ENCODE results near the gene TALDO1. TPM values are rescaled to one million over a fixed set of nuclear protein-coding genes. Genes with fewer than 3 reads are reported as not detected.

The TALDO1 gene
- total RNA-seq = 187 TPM

DNA sequence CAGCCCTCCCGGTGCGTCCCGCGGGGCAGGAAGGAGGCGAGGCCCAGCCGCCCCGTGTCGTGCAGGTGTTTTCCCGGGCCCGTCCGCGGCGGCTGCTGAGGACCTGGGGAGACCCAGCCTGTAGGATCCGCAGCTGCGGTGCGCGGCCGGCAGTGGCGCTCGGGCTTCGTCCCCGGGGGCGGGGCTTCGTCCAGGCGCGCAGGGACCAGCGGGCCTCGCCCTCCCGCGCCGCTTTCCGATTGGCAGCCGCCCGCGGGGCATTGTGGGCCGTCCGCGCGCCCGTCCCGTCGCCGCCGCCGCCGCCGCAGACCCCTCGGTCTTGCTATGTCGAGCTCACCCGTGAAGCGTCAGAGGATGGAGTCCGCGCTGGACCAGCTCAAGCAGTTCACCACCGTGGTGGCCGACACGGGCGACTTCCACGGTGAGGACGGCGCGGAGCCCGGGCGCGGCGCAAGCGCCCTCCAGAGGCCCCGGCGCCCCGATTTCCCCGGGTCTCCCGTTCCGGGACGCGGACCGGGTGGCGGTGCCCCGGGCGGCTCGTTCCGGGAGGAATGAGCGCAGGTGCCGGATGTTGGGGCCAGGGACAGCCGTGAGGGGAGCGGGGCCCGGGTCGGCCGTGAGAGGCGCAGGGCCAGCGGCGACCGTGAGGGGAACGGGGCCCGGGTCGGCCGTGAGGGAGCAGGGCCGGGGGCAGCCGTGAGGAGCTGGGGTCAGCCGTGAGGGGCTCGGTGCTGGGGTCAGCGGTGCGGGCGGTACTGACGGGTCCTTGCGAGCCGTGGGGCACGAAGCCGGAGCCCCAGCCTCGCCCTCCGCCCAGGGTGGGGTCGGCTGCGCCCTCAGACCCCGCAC, at the start of gene TALDO1:
TSS of gene TALDO1 (plus strand) at position 307 of the 849 bp plus-strand sequence. CDS start at position 325, 18 bp downstream.
- DNase-seq (ENCODE audit: low spot score) (peak; percentile 95), ATAC-seq (peak; percentile 96)
- intact Hi-C loops (cut with DNase I) = loop anchor here (10.0 kb wide), 1 partner anchor 1637 kb away; no protein-coding TSS in a partner anchor

DNA sequence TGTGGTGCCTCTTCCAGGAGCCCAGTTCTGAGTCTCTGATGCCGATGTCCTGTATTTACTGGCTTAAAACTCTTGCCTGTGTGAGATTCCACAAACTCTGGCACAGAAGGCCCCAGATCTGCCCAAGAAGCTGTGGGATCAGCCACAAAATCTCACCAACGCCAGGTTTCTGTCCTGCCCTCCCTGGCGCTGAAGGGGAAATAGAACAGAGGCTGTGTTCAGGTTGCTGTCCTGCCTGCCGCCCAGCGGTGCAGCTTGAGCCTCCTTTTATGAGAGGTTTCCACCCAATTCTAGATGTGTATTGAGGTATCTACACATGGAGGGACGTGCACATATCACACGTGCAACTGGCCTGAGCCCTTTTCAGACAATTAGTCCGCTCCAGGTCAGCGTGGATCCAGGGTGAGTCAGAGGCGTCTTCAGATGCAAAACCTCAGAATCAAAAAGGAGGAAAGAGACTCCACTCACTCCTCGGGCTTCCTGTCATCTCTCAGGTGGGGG, 49.4 kb upstream of the TALDO1 start:
- DNase-seq (ENCODE audit: low spot score) (no peak), ATAC-seq (no peak)
- intact Hi-C loops (cut with DNase I) = no loop called here

DNA sequence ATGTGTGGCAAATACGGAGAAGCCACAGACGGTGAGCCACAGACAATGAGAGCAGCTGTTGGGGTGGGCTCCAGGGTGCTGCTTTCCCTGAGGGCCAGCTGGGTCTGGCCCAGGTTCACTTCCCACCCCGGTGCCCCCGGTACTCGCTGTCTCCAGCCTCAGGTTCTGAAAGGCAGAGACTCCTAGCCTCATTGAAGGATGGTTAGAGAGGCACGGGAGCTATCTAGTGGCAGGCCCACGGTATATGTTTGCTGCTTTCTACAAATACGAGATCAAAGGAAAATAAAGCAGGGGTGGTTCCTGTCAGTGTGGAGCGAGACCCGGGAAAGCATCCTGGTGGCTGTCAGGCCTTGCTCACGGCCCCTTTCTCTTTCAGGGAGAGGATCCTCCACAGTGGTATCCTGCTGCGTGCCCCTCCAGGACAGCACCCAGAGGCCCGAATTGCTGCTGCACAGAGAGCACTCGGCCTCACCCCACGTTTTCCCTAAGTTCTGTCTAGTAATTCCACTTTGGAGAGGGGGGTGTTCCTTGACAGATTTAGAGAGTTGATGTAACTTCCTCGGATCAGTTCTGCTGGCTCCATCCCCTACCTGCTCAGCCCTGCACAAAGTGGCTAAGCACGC, 48.7 kb upstream of the TALDO1 start:
- intact Hi-C loops (cut with DNase I) = no loop called here
- DNase-seq (ENCODE audit: low spot score) (no peak), ATAC-seq (no peak)

DNA sequence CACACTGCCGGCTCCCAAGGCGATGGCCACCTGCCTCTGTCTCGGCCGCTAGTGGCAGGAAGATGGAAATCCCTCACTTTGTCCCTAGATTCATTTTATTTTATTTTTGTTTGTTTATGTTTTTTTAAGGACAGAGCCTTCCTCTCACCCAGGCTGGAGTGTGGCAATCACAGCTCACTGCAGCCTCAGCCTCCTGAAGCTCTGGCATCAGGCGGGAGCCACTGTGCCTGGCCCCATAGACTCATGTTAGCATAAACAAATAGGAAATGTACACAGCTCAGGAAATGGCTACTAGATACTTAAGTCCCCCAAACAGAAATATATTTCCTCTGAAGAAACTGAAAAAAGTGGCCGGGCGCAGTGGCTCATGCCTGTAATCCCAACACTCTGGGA, 48.2 kb upstream of the TALDO1 start:
- intact Hi-C loops (cut with DNase I) = no loop called here
- ATAC-seq (no peak), DNase-seq (ENCODE audit: low spot score) (no peak)

DNA sequence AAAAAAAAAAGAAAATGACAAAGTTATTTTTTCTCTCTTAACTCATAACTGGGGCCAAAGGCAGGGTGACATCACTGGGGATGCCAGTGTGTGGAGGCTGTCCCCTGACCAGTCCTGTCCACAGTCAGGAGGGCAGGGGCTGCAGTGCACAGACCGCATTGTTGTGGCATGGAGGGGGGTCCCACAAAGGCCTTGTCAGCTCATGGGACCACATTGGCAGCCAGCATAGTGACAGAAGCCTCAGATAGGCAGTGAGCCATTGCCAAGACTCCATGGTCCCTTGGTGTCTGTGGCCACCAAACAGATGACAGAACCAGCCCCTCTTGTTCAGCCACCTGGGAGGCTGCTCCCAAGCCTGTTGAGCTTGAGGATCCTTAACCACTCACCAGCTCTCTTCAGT, 47.5 kb upstream of the TALDO1 start:
- DNase-seq (ENCODE audit: low spot score) = no peak
- intact Hi-C loops (cut with DNase I) = no loop called here
- no peak for ATAC-seq

DNA sequence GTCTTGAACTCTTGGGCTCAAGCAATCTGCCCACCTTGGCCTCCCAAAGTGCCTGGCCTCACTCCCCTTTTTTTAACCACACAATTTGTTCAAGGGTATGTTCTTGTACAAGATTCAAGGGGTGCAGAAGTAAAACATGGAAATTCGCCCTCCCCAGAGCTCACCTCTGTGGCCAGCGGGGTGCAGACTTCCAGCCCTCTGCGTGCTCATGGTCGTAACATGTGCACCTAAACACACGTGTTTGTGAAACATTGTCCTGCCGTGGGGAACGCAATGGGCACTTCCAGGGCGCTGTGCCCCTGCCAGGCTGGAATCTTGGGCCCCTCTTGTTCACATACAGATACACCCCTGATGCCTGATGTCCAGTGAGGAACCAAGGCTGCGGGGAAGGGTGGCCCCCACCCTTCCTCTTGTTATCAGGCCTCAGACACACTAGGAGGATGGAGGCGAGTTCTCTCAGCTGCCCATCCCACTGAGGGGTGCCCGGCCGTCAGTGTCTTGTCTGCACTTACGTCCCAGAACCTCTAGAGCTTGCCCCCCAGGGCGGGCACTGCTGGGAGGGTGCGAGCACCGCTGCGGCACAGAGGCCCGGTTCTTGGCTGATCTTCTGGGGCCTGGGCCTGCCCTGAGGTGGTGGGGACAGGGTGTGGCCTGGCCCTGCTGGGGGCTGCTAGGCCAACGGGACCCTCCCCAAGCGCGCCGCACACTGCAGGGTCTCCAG, 45.4 kb upstream of the TALDO1 start:
- intact Hi-C loops (cut with DNase I) = no loop called here
- ATAC-seq = no peak
- DNase-seq (ENCODE audit: low spot score) = no peak

DNA sequence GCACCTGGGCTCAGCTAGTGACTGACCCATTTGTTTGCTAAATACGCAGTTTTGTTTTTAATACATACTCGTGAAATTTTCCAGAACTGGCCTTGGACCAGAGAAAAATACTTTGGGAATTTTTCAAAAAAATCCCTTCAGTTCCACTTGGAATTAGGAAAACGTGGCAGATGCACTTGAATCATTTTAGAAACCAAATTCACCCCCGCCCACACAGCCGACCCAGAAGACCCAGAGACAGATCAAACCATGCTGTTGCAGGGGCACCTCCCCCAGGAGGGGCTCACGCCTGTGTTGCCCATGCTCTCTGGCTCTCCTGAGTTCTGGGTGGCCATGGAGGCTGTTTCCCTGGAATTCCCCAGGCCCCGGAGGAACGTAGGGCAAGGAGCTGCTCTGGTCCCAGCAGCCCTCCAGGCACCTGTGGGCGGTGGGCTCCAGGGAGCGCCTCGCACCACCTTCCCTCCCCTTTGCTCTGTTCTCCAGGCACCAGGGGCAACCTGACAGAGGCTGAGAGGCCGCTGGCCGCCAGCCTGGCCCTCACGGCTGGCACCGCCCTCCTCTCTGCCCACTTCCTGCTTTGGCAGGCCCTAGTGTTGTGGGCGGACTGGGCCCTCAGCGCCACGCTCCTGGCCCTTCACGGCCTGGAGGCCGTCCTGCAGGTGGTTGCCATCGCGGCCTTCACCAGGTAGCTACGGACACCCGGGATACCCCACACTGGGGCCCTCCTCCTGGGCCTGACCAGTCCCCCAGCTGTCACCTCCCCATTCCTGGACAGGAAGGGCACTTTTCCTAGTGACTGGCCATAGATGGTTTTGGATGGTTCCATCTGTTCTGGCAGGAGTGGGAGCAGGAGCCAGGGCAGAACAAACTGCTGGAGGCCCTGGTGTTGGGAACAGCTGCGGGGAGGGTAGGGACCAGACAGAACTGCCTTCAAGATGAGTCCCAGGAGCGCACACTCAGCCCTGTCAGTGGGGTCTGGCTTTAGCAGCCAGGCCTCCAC, 44.5 kb upstream of the TALDO1 start:
- intact Hi-C loops (cut with DNase I) = no loop called here
- ATAC-seq = peak; percentile 11
- DNase-seq (ENCODE audit: low spot score) = no peak

DNA sequence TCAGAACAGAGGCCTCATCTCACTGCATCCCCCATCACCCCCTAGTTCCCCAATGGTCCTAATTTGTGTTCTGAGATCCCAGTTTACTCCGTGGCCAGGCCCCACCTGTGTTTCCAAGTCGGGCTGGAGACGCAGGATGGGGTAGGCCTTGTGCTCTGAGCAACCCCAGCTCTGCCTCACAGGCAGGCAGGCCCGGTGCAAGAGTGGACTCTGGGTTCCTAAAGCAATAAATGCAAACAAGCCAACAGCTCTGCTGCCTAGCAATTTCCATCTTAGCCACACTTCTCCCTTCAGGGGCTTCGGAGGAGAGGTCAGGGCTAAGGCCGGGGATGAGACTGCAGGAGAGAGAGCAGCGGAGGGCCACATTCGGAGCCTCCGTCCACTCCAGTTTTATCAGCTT, 43.8 kb upstream of the TALDO1 start:
- DNase-seq (ENCODE audit: low spot score) (no peak), ATAC-seq (no peak)
- intact Hi-C loops (cut with DNase I) = no loop called here

DNA sequence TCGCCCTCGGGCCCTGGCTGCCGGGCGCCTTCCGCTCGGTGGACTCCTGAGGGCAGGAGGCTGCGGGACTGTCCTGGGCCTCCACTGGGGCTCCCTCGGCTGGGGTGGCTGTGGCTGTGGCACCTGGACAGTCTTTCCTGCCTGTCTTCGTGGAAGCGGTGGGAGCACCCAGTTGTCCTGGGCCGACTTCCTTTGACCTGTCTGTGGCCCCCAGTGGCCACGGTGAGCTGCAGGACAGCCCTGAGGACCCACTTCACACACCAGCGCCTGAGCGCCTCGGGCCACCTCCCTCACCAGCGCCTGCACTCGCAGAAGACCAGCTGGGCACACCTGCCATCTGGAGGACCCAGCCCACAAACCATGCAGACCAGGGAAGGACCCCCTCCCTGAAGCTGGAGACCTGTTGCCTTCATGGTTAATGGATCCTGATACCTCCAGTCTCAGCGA, 43.0 kb upstream of the TALDO1 start:
- ATAC-seq (no peak), DNase-seq (ENCODE audit: low spot score) (peak; percentile 54)
- intact Hi-C loops (cut with DNase I) = no loop called here

DNA sequence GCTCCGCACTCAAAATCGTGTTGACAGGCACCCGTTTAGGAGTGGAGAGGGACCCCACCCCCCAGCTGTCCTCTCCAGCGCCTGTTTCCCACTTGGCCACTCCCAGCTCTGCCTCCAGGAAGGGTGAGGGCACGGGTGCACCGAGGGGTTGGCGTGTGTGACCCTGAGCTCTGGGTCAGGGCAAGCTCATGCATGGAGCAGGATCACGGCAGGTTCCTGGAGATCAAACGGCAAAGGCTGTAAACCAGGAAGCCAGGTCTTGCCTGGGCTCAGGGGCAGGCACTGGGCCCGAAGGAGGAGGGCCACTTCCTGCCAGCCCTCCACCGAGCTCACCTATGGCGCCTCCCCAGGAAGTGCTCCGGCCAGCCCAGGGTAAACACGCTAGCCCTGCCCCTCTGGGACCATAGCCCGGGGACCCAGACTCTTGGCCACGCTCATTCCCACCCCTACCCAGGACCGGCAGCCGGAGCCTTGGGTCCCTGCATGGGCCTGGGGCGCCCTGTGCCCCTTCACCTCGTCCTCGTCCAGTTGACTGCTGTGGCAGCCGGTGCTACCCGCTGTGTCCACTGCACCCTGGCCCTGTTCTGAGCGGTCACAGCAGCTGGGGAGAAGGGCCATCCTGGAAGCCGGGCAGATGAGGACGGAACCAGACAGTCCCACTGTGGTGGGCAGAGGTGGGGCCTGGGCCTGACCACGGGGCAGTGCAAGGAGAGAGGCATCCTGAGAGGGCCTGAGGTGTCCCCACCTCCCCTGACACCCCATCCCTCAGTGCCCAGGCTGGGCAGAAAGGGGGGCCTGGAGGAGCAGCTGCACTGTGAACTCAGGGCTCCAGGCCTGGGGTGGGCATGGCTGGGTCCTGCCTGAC, 42.3 kb upstream of the TALDO1 start:
- intact Hi-C loops (cut with DNase I) = no loop called here
- ATAC-seq = peak; percentile 2
- peak; percentile 62 for DNase-seq (ENCODE audit: low spot score)

DNA sequence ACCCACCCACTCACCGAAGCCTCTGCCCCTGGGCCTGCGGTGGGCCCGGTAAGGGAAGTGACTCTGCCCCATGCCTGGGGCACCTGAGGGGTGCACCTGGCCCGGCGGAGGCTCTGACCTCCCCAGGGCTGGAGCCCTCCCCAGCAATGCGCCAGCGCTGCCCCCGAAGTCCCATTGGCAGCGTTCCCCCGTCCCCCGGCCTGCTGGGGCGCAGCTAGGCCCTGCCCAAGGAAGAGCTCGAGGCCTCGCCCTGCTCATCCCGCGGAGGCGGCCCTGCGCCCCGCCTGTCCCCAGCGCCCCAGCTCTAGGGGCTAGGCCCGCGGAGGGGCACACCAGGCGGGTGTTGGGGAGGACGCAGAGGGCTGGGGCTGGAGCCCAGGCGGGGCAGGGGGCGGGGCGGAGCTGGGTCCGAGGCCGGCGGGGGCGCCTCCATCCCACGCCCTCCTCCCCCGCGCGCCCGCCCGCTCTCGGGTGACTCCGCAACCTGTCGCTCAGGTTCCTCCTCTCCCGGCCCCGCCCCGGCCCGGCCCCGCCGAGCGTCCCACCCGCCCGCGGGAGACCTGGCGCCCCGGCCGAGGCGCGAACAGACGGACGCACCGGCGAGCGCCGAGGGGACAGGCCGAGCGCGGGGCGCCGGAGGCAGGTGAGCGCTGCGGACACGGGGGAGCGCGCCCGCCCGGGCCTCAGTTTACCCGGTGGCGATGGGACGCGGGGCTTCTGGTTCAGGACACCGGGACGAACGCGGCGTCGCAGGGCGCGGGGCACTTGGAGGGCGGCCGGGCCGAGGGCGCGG, 41.4 kb upstream of the TALDO1 start, which contains the start of gene EPS8L2:
TSS of gene EPS8L2 (plus strand) at position 586 of the 793 bp plus-strand sequence. CDS start 3,177 bp downstream, outside the sequence.
- DNase-seq (ENCODE audit: low spot score) (no peak), ATAC-seq (peak; percentile 7)
- intact Hi-C loops (cut with DNase I) = no loop called here

DNA sequence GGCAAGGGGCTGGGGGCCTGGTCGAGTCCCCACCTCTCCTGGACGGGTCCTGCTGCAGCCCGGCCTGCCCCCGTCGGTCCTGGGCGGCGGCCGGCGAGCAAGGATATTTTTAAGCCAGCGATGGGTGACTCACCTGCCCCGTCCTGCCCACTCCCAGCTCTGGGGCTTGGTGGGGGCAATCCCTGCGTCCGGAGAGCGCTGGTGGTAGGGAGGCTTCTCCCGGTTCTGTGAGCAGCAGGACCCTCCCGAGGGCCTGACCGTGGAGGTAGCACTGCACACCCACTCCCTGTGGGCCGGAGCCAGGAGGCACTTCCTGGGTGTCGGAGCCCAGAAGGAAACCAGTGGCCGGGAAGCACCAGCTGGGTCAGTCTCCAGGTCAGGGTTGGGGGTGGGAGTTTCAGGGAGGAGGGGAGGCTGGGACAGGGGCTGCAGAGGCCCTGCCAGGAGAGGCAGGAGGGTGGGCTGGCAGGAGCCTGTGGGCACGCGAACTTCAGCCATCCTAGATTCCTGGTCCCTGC, 40.8 kb upstream of the TALDO1 start:
- intact Hi-C loops (cut with DNase I) = no loop called here
- ATAC-seq = no peak

DNA sequence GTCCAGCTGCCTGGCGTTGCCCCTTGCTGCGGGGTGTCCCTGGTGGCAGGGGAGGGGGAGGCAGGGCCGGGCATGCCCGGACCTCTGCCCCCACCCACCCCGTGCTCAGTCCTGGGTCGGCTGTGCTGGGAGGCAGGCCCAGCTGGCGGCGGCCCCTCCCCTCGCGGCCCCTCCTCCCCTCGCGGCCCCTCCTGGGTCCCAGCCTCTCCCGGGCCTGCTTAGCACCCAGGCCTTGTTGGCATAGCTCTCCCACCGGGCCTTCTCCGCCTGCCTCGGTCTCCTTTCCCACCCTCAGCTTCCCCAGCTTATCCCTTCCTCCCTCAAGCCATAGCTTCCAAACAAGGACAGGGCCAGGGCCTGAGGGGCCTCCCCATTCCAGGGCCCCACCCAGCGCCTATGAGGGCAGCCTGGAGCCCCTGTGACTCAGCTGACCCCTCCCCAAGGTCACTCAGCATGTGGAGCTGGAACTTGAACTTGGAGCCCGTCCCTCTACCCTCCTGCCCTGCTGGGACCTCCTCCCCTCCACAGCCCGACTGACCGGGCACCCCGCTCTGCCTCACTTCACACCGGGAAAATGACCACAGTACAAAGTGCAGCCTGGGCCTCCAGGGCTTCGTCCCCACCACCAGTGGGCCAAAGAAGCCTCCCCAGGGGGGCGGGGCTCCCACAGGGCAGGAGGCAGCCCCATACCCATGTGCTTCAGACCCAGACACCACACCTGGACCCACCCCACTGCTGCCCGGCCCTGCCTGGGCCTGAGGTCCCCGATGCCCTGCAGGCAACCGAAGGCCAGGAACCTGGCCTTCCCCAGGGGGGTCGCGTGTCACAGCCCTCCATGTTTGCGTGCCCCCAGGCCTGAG, 40.1 kb upstream of the TALDO1 start:
- ATAC-seq (peak; percentile 55), DNase-seq (ENCODE audit: low spot score) (no peak)
- intact Hi-C loops (cut with DNase I) = no loop called here

More for the DNA sequence above, 40.8 kb upstream of the TALDO1 start:
- DNase-seq (ENCODE audit: low spot score) = no peak

DNA sequence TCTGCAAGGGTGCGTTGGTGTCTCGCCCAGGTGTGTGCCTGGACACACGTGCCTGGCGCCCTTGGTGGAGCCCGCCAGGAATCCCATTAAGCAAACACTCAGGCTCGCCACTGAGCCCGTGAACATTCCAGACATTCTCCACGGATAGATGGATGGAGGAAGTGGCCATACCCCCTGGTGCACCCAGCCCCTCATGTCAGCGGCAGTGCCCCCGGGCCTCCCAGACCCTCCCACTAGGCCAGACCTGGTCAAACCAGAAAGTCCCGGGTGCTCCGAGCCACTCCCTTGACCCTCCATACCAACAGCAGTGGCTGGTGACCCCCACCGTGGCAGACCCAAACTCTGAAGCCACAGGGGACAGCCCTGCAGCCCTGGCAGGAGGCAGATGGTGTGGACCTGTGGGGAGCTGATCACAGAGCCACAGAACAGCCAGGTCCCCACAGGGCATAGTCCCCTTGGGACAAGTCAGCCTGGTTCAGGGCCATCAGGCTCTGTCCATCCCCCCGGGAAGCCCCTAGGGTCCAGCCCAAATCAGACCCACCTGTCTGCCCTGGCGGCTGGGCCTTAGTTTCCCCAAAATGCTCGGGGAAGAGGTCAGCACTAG, 39.3 kb upstream of the TALDO1 start:
- no peak for DNase-seq (ENCODE audit: low spot score)
- intact Hi-C loops (cut with DNase I) = no loop called here
- ATAC-seq = no peak

DNA sequence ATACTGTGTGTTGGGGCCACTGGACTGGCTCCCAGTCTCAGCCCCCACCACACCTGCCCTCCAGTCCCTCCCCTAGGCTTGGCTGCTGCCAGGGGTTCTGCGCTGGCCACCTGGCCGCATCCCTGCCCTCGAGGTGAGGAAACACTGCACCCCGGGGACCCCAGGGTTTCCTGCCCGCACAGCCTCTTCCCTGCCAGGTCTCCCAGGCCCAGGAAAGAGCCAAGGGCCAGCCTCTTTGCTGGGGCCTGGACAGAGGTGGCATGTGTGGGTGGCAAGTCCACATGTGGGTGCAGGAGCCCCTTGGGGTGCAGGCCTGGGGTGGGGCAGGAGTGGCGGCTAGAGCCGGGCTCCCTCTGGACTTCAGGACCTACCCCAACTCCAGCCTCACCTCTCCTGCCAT, 38.8 kb upstream of the TALDO1 start:
- DNase-seq (ENCODE audit: low spot score) (no peak), ATAC-seq (no peak)
- intact Hi-C loops (cut with DNase I) = no loop called here

Data from sciatic nerve (tissue), 2 donors.